CD14-positive monocyte (primary cell): Measurements from ENCODE around the gene BDKRB2. TPM values are rescaled to one million over a fixed set of nuclear protein-coding genes. Genes with fewer than 3 reads are reported as not detected.

Experiments used
- DNase-seq, 3 donors: peaks; one replicate each; pipeline ENCODE4 v3.0.0-alpha.2; 2011 to 2022
- H2AFZ ChIP-seq: 2 replicates; pipeline ENCODE4 v1.6.0; 2012; ENCODE audit warnings: mild to moderate bottlenecking, low read depth, low read length, inconsistent platforms; ENCODE audit not compliant: insufficient read depth, poor library complexity, severe bottlenecking
- H3K27ac ChIP-seq, 2 donors: 1 replicate in 1 of 2; 2 replicates in 1 of 2; pipeline ENCODE4 v1.5.1; 2012 to 2013; ENCODE audit warnings: low read length in 2 of 2, control low read depth in 1 of 2, inconsistent platforms in 1 of 2, low read depth in 1 of 2, mild to moderate bottlenecking in 1 of 2
- H3K27me3 ChIP-seq, 2 donors: one replicate each; pipeline versions ENCODE4 v1.6.0 to v1.6.1; 2011 to 2013; ENCODE audit warnings: low read length in 2 of 2; ENCODE audit not compliant: control insufficient read depth in 2 of 2, insufficient read depth in 2 of 2
- H3K36me3 ChIP-seq, 2 donors: replicated peaks in 1 of 2; 1 replicate in 1 of 2; 2 replicates in 1 of 2; pipeline versions ENCODE4 v1.5.1 to v1.6.1; 2012 to 2013; ENCODE audit warnings: low read length in 2 of 2, control low read depth in 1 of 2, inconsistent platforms in 1 of 2, mild to moderate bottlenecking in 1 of 2; ENCODE audit not compliant: insufficient read depth in 2 of 2, control insufficient read depth in 1 of 2
- H3K4me1 ChIP-seq, 2 donors: 1 replicate in 1 of 2; 2 replicates in 1 of 2; pipeline versions ENCODE4 v1.5.1 to v1.6.1; 2012 to 2013; ENCODE audit warnings: low read length in 2 of 2, control low read depth in 1 of 2, inconsistent platforms in 1 of 2, mild to moderate bottlenecking in 1 of 2, moderate library complexity in 1 of 2; ENCODE audit not compliant: insufficient read depth in 2 of 2, control insufficient read depth in 1 of 2
- H3K4me2 ChIP-seq: replicated peaks from 2 replicates; pipeline ENCODE3; 2012; ENCODE audit warnings: low read length, moderate library complexity, mild to moderate bottlenecking; ENCODE audit not compliant: poor library complexity, severe bottlenecking; ENCODE audit errors: extremely low read depth
- H3K4me3 ChIP-seq, 3 experiments: fragments of 200-600 bp in 1 of 3; sonication (generic) in 1 of 3; replicated peaks in 1 of 3; 1 replicate in 2 of 3; 2 replicates in 1 of 3; pipeline ENCODE4 v1.5.1; 2011 to 2013; ENCODE audit warnings: low read length in 3 of 3, mild to moderate bottlenecking in 3 of 3, control low read depth in 2 of 3, low read depth in 2 of 3, inconsistent platforms in 1 of 3, moderate library complexity in 1 of 3
- H3K79me2 ChIP-seq: 2 replicates; pipeline ENCODE4 v1.6.0; 2012; ENCODE audit warnings: mild to moderate bottlenecking, control low read depth, inconsistent platforms, low read length, moderate library complexity; ENCODE audit not compliant: insufficient read depth
- H3K9ac ChIP-seq: 2 replicates; pipeline ENCODE4 v1.6.0; 2017; ENCODE audit warnings: low read length, mild to moderate bottlenecking; ENCODE audit not compliant: insufficient read depth, poor library complexity, severe bottlenecking
- H3K9me3 ChIP-seq, 2 donors: replicated peaks in 1 of 2; 1 replicate in 1 of 2; 2 replicates in 1 of 2; pipeline versions ENCODE4 v1.5.1 to v1.6.1; 2012 to 2013; ENCODE audit warnings: low read length in 2 of 2, control low read depth in 1 of 2; ENCODE audit not compliant: control insufficient read depth in 1 of 2, insufficient read depth in 1 of 2
- H4K20me1 ChIP-seq: 2 replicates; pipeline ENCODE4 v1.6.0; 2012; ENCODE audit warnings: mild to moderate bottlenecking, low read length, control low read depth, moderate library complexity; ENCODE audit not compliant: insufficient read depth
- H3K27ac Mint-ChIP-seq, 7 donors: one replicate each; pipeline ENCODE4 v1.8.0; 2020; ENCODE audit warnings: mild to moderate bottlenecking in 7 of 7, mixed read lengths in 7 of 7, moderate library complexity in 6 of 7, inconsistent platforms in 2 of 7
- H3K27me3 Mint-ChIP-seq, 3 donors: one replicate each; pipeline ENCODE4 v1.8.0; 2021 to 2022; ENCODE audit warnings: low read depth in 3 of 3, mild to moderate bottlenecking in 3 of 3, mixed read lengths in 3 of 3, moderate library complexity in 3 of 3, inconsistent platforms in 1 of 3
- H3K36me3 Mint-ChIP-seq, 2 donors: one replicate each; pipeline ENCODE4 v1.8.0; 2020; ENCODE audit warnings: mixed read lengths in 2 of 2, inconsistent platforms in 1 of 2, mild to moderate bottlenecking in 1 of 2
- H3K4me1 Mint-ChIP-seq: one replicate; pipeline ENCODE4 v1.8.0; 2020; ENCODE audit warnings: mild to moderate bottlenecking, mixed read lengths
- H3K4me3 Mint-ChIP-seq, 2 donors: one replicate each; pipeline ENCODE4 v1.8.0; 2020; ENCODE audit warnings: mild to moderate bottlenecking in 2 of 2, mixed read lengths in 2 of 2, moderate library complexity in 1 of 2
- H3K9me3 Mint-ChIP-seq, 7 donors: one replicate each; pipeline ENCODE4 v1.8.0; 2020 to 2022; ENCODE audit warnings: mixed read lengths in 7 of 7, mild to moderate bottlenecking in 6 of 7, moderate library complexity in 6 of 7, inconsistent platforms in 2 of 7
- WGBS: methylation state at CpG from one replicate; pipeline ENCODE4 v1.1.5; 2013; ENCODE audit warnings: missing lambda C conversion rate; ENCODE audit not compliant: insufficient coverage; 5-methylcytosine and 5-hydroxymethylcytosine counted together
- intact Hi-C, 2 donors: fragments of 100-400 bp; cut with micrococcal nuclease; formaldehyde crosslinking; loops; one replicate each; pipeline versions ENCODE4 v1.15.0 to v1.15.1; 2023
- polyA plus RNA-seq, 3 donors: library from polyadenylated mRNA; depleted of rRNA in 1 of 3; unstranded in 2 of 3; stranded (reverse) in 1 of 3; fragments of 300-500 nt in 2 of 3; fragments of >200 nt in 1 of 3; fragmentation: Illumina TruSeq in 2 of 3; gene quantifications; 1 replicate in 2 of 3; 2 replicates in 1 of 3; pipeline ENCODE4 v1.2.3, GENCODE V29; 2012 to 2021
- TF ChIP-seq, protein P1 (sequence below): fragments of 200-600 bp; IDR thresholded peaks from one replicate; pipeline ENCODE4 v1.8.0; 2022; ENCODE audit warnings: antibody characterized with exemption, mild to moderate bottlenecking

Gene BDKRB2
- polyA plus RNA-seq, 3 donors, result not detected

DNA sequence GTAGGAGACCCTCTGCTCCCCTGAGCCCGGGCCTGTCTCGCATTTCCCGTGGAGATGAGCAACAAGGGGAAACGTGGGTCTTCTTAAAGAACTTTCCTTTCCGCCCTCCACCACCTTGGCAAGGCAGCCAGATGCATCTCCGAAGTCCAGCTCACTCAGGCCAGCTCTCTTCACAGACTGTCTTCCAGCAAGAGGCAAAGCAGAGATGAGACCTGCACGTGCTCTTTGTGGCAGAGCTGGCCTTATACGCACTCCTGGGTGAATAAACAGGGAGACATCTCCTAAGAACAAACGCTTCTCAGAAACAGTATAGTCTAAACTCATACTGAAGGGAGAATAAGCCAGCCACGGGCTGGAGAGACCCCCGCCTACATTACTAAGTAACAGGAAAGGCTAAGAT, 50.0 kb downstream of the BDKRB2 start:
- Histone ChIP-seq H3K9me3 (no peaks in the 10 kb centered on the region), H3K9ac (no peak overlapping the region), H3K27me3 (no peaks in the 10 kb centered on the region), H3K27ac (no peak overlapping the region), H4K20me1 (no peaks in the 10 kb centered on the region), H3K4me1 (peaks cover 2 to 3% of the 10 kb centered on the region in 2 donors), H3K36me3 (no peaks in the 10 kb centered on the region), H3K4me3 (no peak overlapping the region), H2AFZ (no peak overlapping the region), H3K79me2 (no peaks in the 10 kb centered on the region), H3K4me2 (no peak overlapping the region)
- no peak for DNase-seq
- Mint-ChIP-seq H3K4me3 (no peak overlapping the region), H3K27ac (no peak overlapping the region), H3K4me1 (peaks cover 4% of the 10 kb centered on the region), H3K9me3 (peaks cover 0 to 2% (median 0%) of the 10 kb centered on the region in 7 donors), H3K27me3 (peaks cover 3 to 27% (median 13%) of the 10 kb centered on the region in 3 donors), H3K36me3 (no peaks in the 10 kb centered on the region)
- intact Hi-C loops, result no loop called here
- TF ChIP-seq, protein P1, sequence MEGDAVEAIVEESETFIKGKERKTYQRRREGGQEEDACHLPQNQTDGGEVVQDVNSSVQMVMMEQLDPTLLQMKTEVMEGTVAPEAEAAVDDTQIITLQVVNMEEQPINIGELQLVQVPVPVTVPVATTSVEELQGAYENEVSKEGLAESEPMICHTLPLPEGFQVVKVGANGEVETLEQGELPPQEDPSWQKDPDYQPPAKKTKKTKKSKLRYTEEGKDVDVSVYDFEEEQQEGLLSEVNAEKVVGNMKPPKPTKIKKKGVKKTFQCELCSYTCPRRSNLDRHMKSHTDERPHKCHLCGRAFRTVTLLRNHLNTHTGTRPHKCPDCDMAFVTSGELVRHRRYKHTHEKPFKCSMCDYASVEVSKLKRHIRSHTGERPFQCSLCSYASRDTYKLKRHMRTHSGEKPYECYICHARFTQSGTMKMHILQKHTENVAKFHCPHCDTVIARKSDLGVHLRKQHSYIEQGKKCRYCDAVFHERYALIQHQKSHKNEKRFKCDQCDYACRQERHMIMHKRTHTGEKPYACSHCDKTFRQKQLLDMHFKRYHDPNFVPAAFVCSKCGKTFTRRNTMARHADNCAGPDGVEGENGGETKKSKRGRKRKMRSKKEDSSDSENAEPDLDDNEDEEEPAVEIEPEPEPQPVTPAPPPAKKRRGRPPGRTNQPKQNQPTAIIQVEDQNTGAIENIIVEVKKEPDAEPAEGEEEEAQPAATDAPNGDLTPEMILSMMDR, result no peak
- WGBS, result 78% methylated on average over 6 of the region's 11 CpGs

DNA sequence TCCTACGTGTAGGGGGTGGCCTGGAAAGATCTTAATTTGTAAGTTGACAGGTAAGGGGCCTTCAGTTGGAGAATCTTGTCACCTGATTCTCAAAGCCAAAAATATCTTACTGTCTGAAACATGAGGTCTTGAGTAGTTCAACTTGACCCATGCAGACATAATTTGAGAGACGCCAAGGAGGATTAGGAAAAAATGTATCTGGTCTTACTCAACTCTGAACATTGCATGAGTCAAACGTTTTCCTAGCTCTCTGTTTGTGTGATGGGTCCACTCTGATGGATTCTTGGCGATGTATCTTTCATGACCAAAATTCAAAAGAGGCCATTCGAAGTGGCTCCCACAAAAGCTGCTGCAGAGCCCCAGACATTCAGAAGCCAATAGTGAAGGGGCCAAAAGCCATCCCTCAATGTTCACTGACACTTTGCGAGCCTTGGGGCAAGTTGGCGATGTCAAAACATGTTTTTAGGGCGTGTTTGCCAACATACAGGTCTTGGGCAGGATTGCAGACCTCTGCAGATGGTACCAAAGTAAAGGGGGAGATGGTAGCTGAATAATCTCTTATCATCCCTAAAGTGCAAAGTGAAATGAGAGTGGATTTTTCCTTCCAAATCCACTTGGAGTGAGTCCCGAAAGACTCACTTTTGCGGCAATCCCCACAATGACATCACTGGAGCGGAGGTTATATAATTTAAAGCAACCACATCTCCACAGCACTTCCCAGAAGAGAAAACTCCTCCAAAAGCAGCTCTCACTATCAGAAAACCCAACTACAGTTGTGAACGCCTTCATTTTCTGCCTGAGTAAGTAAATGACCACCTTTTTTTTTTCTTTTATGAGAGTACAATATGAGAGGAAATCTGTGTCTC, 51.1 kb downstream of the BDKRB2 start, which contains the start of gene BDKRB1:
BDKRB1 (plus strand) TSS at position 710 of the 866 bp plus-strand sequence. CDS start 7,473 bp downstream, outside the sequence.
- H3K9me3 Mint-ChIP-seq, result peaks cover 0 to 6% (median 0%) of the 10 kb centered on the region in 7 donors
- WGBS, result 90% methylated on average over 5 of the region's 12 CpGs
- DNase-seq, result no peak

More for the DNA sequence above, 51.1 kb downstream of the BDKRB2 start, which contains the start of gene BDKRB1:
- H3K4me3 ChIP-seq, result no peak within 1 kb of the TSS
- no peaks in the 10 kb centered on the region for H3K4me1 ChIP-seq
- intact Hi-C loops, result no loop called here
- H3K27ac Mint-ChIP-seq, result no peak within 1 kb of the TSS
- H3K79me2 ChIP-seq, result no peaks in the 10 kb centered on the region
- H2AFZ ChIP-seq, result no peak within 1 kb of the TSS
- H3K4me3 Mint-ChIP-seq, result no peak within 1 kb of the TSS
- no peak within 1 kb of the TSS for H3K4me2 ChIP-seq
- TF ChIP-seq, protein P1, result no peak
- H3K36me3 ChIP-seq, result no peaks in the 10 kb centered on the region
- H3K9ac ChIP-seq, result no peak within 1 kb of the TSS
- H3K27me3 ChIP-seq, result no peaks in the 10 kb centered on the region
- H3K36me3 Mint-ChIP-seq, result no peaks in the 10 kb centered on the region
- no peaks in the 10 kb centered on the region for H4K20me1 ChIP-seq
- peaks cover 3 to 29% (median 13%) of the 10 kb centered on the region in 3 donors for H3K27me3 Mint-ChIP-seq
- H3K27ac ChIP-seq, result no peak within 1 kb of the TSS
- no peaks in the 10 kb centered on the region for H3K4me1 Mint-ChIP-seq
- H3K9me3 ChIP-seq, result no peaks in the 10 kb centered on the region
